ENCODE data around the gene AKR7A3.

- no peak for TF ChIP-seq CTCF (IDR thresholded peaks at IDR 0.05)
- no peak for TF ChIP-seq POLR2A (IDR thresholded peaks at IDR 0.05)
Measured at GRCh38 chr1:19283891-19284290, 4.7 kb downstream of the AKR7A3 start.
